ENCODE measurements around the gene DLX3.
A peak's percentile ranks its signal among the peaks of the same experiment; 100 is the strongest.

Gene DLX3

GRCh38 chr17:49973271-49973615 is 21.8 kb downstream of the DLX3 start:
- H3K4me1 ChIP-seq (ENCODE audit: control insufficient read depth, insufficient read depth, low read length) = peaks cover 3% of the 10 kb centered on the region
- H3K27me3 ChIP-seq (ENCODE audit: control insufficient read depth, insufficient read depth, low read length) = peaks cover 52% of the 10 kb centered on the region
- no peak overlapping the region for H3K9ac ChIP-seq (ENCODE audit: low read length)
- no peaks in the 10 kb centered on the region for H3K36me3 ChIP-seq (ENCODE audit: control insufficient read depth, insufficient read depth, low read length)
- H3K4me3 ChIP-seq (ENCODE audit: low read length) = no peak overlapping the region
- no peak overlapping the region for H3K27ac ChIP-seq (ENCODE audit: low read depth, low read length)

- H3K27ac ChIP-seq (ENCODE audit: low read depth, low read length) = no peak overlapping the region
- no peaks in the 10 kb centered on the region for H3K36me3 ChIP-seq (ENCODE audit: control insufficient read depth, insufficient read depth, low read length)
- peaks cover 56% of the 10 kb centered on the region for H3K27me3 ChIP-seq (ENCODE audit: control insufficient read depth, insufficient read depth, low read length)
- peaks cover 3% of the 10 kb centered on the region for H3K4me1 ChIP-seq (ENCODE audit: control insufficient read depth, insufficient read depth, low read length)
- no peak overlapping the region for H3K9ac ChIP-seq (ENCODE audit: low read length)
- peak overlapping the region; percentile 33 for H3K4me3 ChIP-seq (ENCODE audit: low read length)
Observed at GRCh38 chr17:49972486-49973270, 22.3 kb downstream of the DLX3 start.

- Histone ChIP-seq H3K27ac (ENCODE audit: low read depth, low read length) (no peak overlapping the region), H3K36me3 (ENCODE audit: control insufficient read depth, insufficient read depth, low read length) (no peaks in the 10 kb centered on the region), H3K27me3 (ENCODE audit: control insufficient read depth, insufficient read depth, low read length) (peaks cover 57% of the 10 kb centered on the region), H3K4me1 (ENCODE audit: control insufficient read depth, insufficient read depth, low read length) (peaks cover 3% of the 10 kb centered on the region), H3K4me3 (ENCODE audit: low read length) (peak overlapping the region; percentile 33), H3K9ac (ENCODE audit: low read length) (no peak overlapping the region)
Observed at GRCh38 chr17:49971848-49972485, 23.1 kb downstream of the DLX3 start.

- peaks cover 60% of the 10 kb centered on the region for H3K27me3 ChIP-seq (ENCODE audit: control insufficient read depth, insufficient read depth, low read length)
- no peak overlapping the region for H3K4me3 ChIP-seq (ENCODE audit: low read length)
- H3K4me1 ChIP-seq (ENCODE audit: control insufficient read depth, insufficient read depth, low read length) = peaks cover 3% of the 10 kb centered on the region
- no peak overlapping the region for H3K27ac ChIP-seq (ENCODE audit: low read depth, low read length)
- no peaks in the 10 kb centered on the region for H3K36me3 ChIP-seq (ENCODE audit: control insufficient read depth, insufficient read depth, low read length)
- H3K9ac ChIP-seq (ENCODE audit: low read length) = no peak overlapping the region
Observed at GRCh38 chr17:49971199-49971847, 23.7 kb downstream of the DLX3 start.

GRCh38 chr17:49970498-49970897 is 24.5 kb downstream of the DLX3 start:
- Histone ChIP-seq H3K9ac (ENCODE audit: low read length) (no peak overlapping the region), H3K4me1 (ENCODE audit: control insufficient read depth, insufficient read depth, low read length) (peaks cover 3% of the 10 kb centered on the region), H3K27ac (ENCODE audit: low read depth, low read length) (no peak overlapping the region), H3K36me3 (ENCODE audit: control insufficient read depth, insufficient read depth, low read length) (no peaks in the 10 kb centered on the region), H3K27me3 (ENCODE audit: control insufficient read depth, insufficient read depth, low read length) (peaks cover 60% of the 10 kb centered on the region), H3K4me3 (ENCODE audit: low read length) (no peak overlapping the region)

GRCh38 chr17:49969795-49970389 is 25.1 kb downstream of the DLX3 start:
- Histone ChIP-seq H3K27ac (ENCODE audit: low read depth, low read length) (no peak overlapping the region), H3K4me3 (ENCODE audit: low read length) (peak overlapping the region; percentile 35), H3K36me3 (ENCODE audit: control insufficient read depth, insufficient read depth, low read length) (no peaks in the 10 kb centered on the region), H3K4me1 (ENCODE audit: control insufficient read depth, insufficient read depth, low read length) (peaks cover 3% of the 10 kb centered on the region), H3K27me3 (ENCODE audit: control insufficient read depth, insufficient read depth, low read length) (peaks cover 64% of the 10 kb centered on the region), H3K9ac (ENCODE audit: low read length) (no peak overlapping the region)

GRCh38 chr17:49969134-49969759 is 25.8 kb downstream of the DLX3 start, which contains the start of gene DLX4:
Gene DLX4, plus strand, starts transcription at chr17:49969190. Its CDS starts 279 bp downstream, at chr17:49969469.
- Histone ChIP-seq H3K27ac (ENCODE audit: low read depth, low read length) (no peak within 1 kb of the TSS), H3K4me3 (ENCODE audit: low read length) (peak within 1 kb of the TSS; percentile 75), H3K27me3 (ENCODE audit: control insufficient read depth, insufficient read depth, low read length) (peaks cover 70% of the 10 kb centered on the region), H3K4me1 (ENCODE audit: control insufficient read depth, insufficient read depth, low read length) (peaks cover 3% of the 10 kb centered on the region), H3K9ac (ENCODE audit: low read length) (no peak within 1 kb of the TSS), H3K36me3 (ENCODE audit: control insufficient read depth, insufficient read depth, low read length) (no peaks in the 10 kb centered on the region)

- no peaks in the 10 kb centered on the region for H3K36me3 ChIP-seq (ENCODE audit: control insufficient read depth, insufficient read depth, low read length)
- peaks cover 72% of the 10 kb centered on the region for H3K27me3 ChIP-seq (ENCODE audit: control insufficient read depth, insufficient read depth, low read length)
- no peak overlapping the region for H3K9ac ChIP-seq (ENCODE audit: low read length)
- no peak overlapping the region for H3K27ac ChIP-seq (ENCODE audit: low read depth, low read length)
- H3K4me1 ChIP-seq (ENCODE audit: control insufficient read depth, insufficient read depth, low read length) = peaks cover 3% of the 10 kb centered on the region
- peak overlapping the region; percentile 75 for H3K4me3 ChIP-seq (ENCODE audit: low read length)
Observed at GRCh38 chr17:49968405-49969133, 26.5 kb downstream of the DLX3 start.

GRCh38 chr17:49967621-49968404 is 27.2 kb downstream of the DLX3 start:
- no peaks in the 10 kb centered on the region for H3K36me3 ChIP-seq (ENCODE audit: control insufficient read depth, insufficient read depth, low read length)
- H3K27me3 ChIP-seq (ENCODE audit: control insufficient read depth, insufficient read depth, low read length) = peaks cover 73% of the 10 kb centered on the region
- no peak overlapping the region for H3K27ac ChIP-seq (ENCODE audit: low read depth, low read length)
- no peak overlapping the region for H3K9ac ChIP-seq (ENCODE audit: low read length)
- H3K4me1 ChIP-seq (ENCODE audit: control insufficient read depth, insufficient read depth, low read length) = peaks cover 3% of the 10 kb centered on the region
- peak overlapping the region; percentile 75 for H3K4me3 ChIP-seq (ENCODE audit: low read length)

- Histone ChIP-seq H3K4me1 (ENCODE audit: control insufficient read depth, insufficient read depth, low read length) (no peaks in the 10 kb centered on the region), H3K4me3 (ENCODE audit: low read length) (no peak overlapping the region), H3K36me3 (ENCODE audit: control insufficient read depth, insufficient read depth, low read length) (no peaks in the 10 kb centered on the region), H3K27me3 (ENCODE audit: control insufficient read depth, insufficient read depth, low read length) (peaks cover 73% of the 10 kb centered on the region), H3K27ac (ENCODE audit: low read depth, low read length) (no peak overlapping the region), H3K9ac (ENCODE audit: low read length) (no peak overlapping the region)
Observed at GRCh38 chr17:49967205-49967604, 27.8 kb downstream of the DLX3 start.

- no peak overlapping the region for H3K9ac ChIP-seq (ENCODE audit: low read length)
- no peak overlapping the region for H3K27ac ChIP-seq (ENCODE audit: low read depth, low read length)
- H3K36me3 ChIP-seq (ENCODE audit: control insufficient read depth, insufficient read depth, low read length) = no peaks in the 10 kb centered on the region
- peaks cover 69% of the 10 kb centered on the region for H3K27me3 ChIP-seq (ENCODE audit: control insufficient read depth, insufficient read depth, low read length)
- no peak overlapping the region for H3K4me3 ChIP-seq (ENCODE audit: low read length)
- H3K4me1 ChIP-seq (ENCODE audit: control insufficient read depth, insufficient read depth, low read length) = no peaks in the 10 kb centered on the region
Observed at GRCh38 chr17:49966767-49967166, 28.3 kb downstream of the DLX3 start.
